IMR-90 (cell line): ENCODE data around the gene NRSN1.

Experiments used
- CEBPB ChIP-seq: IDR thresholded peaks from 2 replicates; pipeline ENCODE4 v1.6.1; 2012; ENCODE audit warnings: low read depth, low read length, improper control_type of control experiment
- MAFK ChIP-seq: IDR thresholded peaks from 2 replicates; pipeline ENCODE4 v1.6.1; 2012; ENCODE audit warnings: low read depth, low read length, improper control_type of control experiment
- POLR2A ChIP-seq: IDR thresholded peaks from 2 replicates; pipeline ENCODE4 v1.6.1; 2012; ENCODE audit warnings: mild to moderate bottlenecking, low read depth, low read length
- RAD21 ChIP-seq: IDR thresholded peaks from 2 replicates; pipeline ENCODE4 v1.6.1; 2012; ENCODE audit warnings: low read length, improper control_type of control experiment
- RCOR1 ChIP-seq: IDR thresholded peaks from 2 replicates; pipeline ENCODE4 v1.6.1; 2012; ENCODE audit warnings: mild to moderate bottlenecking, low read length, improper control_type of control experiment; ENCODE audit not compliant: insufficient replicate concordance
- RFX5 ChIP-seq: IDR thresholded peaks from 2 replicates; pipeline ENCODE4 v1.8.0; 2012; ENCODE audit warnings: low read depth, mild to moderate bottlenecking, low read length, moderate library complexity
- TF ChIP-seq, protein P1 (sequence below): fragments of 150-350 bp; IDR thresholded peaks from 2 replicates; pipeline ENCODE4 v1.6.1; 2016; ENCODE audit warnings: low read depth, mild to moderate bottlenecking, low read length, moderate library complexity, borderline replicate concordance
- TF ChIP-seq, protein P2 (sequence below): fragments of 150-350 bp; IDR thresholded peaks from 2 replicates; pipeline ENCODE4 v1.6.1; 2017; ENCODE audit warnings: mild to moderate bottlenecking, antibody characterized with exemption, low read length, low read depth
- TF ChIP-seq, protein P3 (sequence below): conservative IDR thresholded peaks from 2 replicates; pipeline ENCODE4 v1.5.1; 2012; ENCODE audit warnings: mild to moderate bottlenecking, low read depth, low read length, improper control_type of control experiment

- TF ChIP-seq, protein P1, sequence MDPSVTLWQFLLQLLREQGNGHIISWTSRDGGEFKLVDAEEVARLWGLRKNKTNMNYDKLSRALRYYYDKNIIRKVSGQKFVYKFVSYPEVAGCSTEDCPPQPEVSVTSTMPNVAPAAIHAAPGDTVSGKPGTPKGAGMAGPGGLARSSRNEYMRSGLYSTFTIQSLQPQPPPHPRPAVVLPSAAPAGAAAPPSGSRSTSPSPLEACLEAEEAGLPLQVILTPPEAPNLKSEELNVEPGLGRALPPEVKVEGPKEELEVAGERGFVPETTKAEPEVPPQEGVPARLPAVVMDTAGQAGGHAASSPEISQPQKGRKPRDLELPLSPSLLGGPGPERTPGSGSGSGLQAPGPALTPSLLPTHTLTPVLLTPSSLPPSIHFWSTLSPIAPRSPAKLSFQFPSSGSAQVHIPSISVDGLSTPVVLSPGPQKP = no peak
- TF ChIP-seq POLR2A (no peak), RAD21 (no peak), RFX5 (no peak), MAFK (no peak), CEBPB (no peak), RCOR1 (no peak)
- TF ChIP-seq, protein P2, sequence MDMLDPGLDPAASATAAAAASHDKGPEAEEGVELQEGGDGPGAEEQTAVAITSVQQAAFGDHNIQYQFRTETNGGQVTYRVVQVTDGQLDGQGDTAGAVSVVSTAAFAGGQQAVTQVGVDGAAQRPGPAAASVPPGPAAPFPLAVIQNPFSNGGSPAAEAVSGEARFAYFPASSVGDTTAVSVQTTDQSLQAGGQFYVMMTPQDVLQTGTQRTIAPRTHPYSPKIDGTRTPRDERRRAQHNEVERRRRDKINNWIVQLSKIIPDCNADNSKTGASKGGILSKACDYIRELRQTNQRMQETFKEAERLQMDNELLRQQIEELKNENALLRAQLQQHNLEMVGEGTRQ = no peak
- TF ChIP-seq, protein P3, sequence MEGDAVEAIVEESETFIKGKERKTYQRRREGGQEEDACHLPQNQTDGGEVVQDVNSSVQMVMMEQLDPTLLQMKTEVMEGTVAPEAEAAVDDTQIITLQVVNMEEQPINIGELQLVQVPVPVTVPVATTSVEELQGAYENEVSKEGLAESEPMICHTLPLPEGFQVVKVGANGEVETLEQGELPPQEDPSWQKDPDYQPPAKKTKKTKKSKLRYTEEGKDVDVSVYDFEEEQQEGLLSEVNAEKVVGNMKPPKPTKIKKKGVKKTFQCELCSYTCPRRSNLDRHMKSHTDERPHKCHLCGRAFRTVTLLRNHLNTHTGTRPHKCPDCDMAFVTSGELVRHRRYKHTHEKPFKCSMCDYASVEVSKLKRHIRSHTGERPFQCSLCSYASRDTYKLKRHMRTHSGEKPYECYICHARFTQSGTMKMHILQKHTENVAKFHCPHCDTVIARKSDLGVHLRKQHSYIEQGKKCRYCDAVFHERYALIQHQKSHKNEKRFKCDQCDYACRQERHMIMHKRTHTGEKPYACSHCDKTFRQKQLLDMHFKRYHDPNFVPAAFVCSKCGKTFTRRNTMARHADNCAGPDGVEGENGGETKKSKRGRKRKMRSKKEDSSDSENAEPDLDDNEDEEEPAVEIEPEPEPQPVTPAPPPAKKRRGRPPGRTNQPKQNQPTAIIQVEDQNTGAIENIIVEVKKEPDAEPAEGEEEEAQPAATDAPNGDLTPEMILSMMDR = no peak
Measured at GRCh38 chr6:24188578-24189080, 62.6 kb downstream of the NRSN1 start.
